HepG2 (cell line): ENCODE results near the gene RAB40C. TPM values are rescaled to one million over a fixed set of nuclear protein-coding genes. Genes with fewer than 3 reads are reported as not detected.

ENCODE experiments used
- ASH2L ChIP-seq: fragments of 300-600, 200-600 bp; sonication (generic); IDR thresholded peaks from 2 replicates; pipeline ENCODE4 v1.7.0; 2017; ENCODE audit warnings: low read depth, mild to moderate bottlenecking, moderate library complexity, mixed read lengths, low read length; ENCODE audit not compliant: insufficient read length
- EHMT2 ChIP-seq: fragments of 200-600 bp; sonication (generic); IDR thresholded peaks from 2 replicates; pipeline ENCODE4 v1.7.0; 2017; ENCODE audit warnings: antibody characterized with exemption, low read depth, low read length, borderline replicate concordance
- GATAD1 ChIP-seq: IDR thresholded peaks from 2 replicates; pipeline ENCODE4 v1.6.1; 2016; ENCODE audit warnings: missing genetic modification reagents, missing compliant biosample characterization
- HMGA1 ChIP-seq: sonication (generic); formaldehyde crosslinking; conservative IDR thresholded peaks from 2 replicates; pipeline ENCODE4 v1.4.0; 2020; ENCODE audit warnings: missing genetic modification reagents
- KMT2A ChIP-seq: sonication (generic); formaldehyde crosslinking; IDR thresholded peaks from 2 replicates; pipeline ENCODE4 v1.4.0; 2020; ENCODE audit warnings: missing genetic modification reagents
- MAZ ChIP-seq, 2 experiments: sonication (generic) in 1 of 2; formaldehyde crosslinking in 1 of 2; IDR thresholded peaks; 2 replicates each; pipeline versions ENCODE4 v1.5.0 to v1.6.1; 2012 to 2020; ENCODE audit warnings: low read depth in 2 of 2, mild to moderate bottlenecking in 2 of 2, borderline replicate concordance in 1 of 2, improper control_type of control experiment in 1 of 2, low read length in 1 of 2, missing genetic modification reagents in 1 of 2, moderate library complexity in 1 of 2
- NR0B2 ChIP-seq: sonication (generic); formaldehyde crosslinking; IDR thresholded peaks from 2 replicates; pipeline ENCODE4 v1.4.0; 2020; ENCODE audit warnings: mild to moderate bottlenecking, missing genetic modification reagents
- PATZ1 ChIP-seq: sonication (generic); formaldehyde crosslinking; IDR thresholded peaks from 2 replicates; pipeline ENCODE4 v1.4.0; 2020; ENCODE audit warnings: missing genetic modification reagents
- SALL1 ChIP-seq: sonication (generic); formaldehyde crosslinking; IDR thresholded peaks from 2 replicates; pipeline ENCODE4 v1.8.0; 2022; ENCODE audit warnings: mild to moderate bottlenecking, missing genetic modification reagents
- SMAD1 ChIP-seq: sonication (generic); formaldehyde crosslinking; IDR thresholded peaks from 2 replicates; pipeline ENCODE4 v1.4.0; 2020; ENCODE audit warnings: missing genetic modification reagents, low read depth, mild to moderate bottlenecking, borderline replicate concordance
- TAF1 ChIP-seq: sonication (generic); formaldehyde crosslinking; IDR thresholded peaks from 2 replicates; pipeline ENCODE4 v1.4.0; 2020; ENCODE audit warnings: missing genetic modification reagents
- ZNF605 ChIP-seq: sonication (generic); formaldehyde crosslinking; IDR thresholded peaks from 2 replicates; pipeline ENCODE4 v1.8.0; 2022; ENCODE audit warnings: mild to moderate bottlenecking, missing genetic modification reagents
- ZNF614 ChIP-seq: IDR thresholded peaks from 2 replicates; pipeline ENCODE4 v1.6.1; 2018; ENCODE audit warnings: missing biosample characterization, missing genetic modification reagents, inconsistent platforms, borderline replicate concordance
- ZNF629 ChIP-seq: sonication (generic); formaldehyde crosslinking; conservative IDR thresholded peaks from 2 replicates; pipeline ENCODE4 v1.5.0; 2020; ENCODE audit warnings: missing genetic modification reagents
- ZNF724P ChIP-seq: sonication (generic); formaldehyde crosslinking; IDR thresholded peaks from 2 replicates; pipeline ENCODE4 v1.8.0; 2022; ENCODE audit warnings: missing genetic modification reagents, borderline replicate concordance
- ZSCAN20 ChIP-seq: sonication (generic); formaldehyde crosslinking; IDR thresholded peaks from 2 replicates; pipeline ENCODE4 v1.4.0; 2020; ENCODE audit warnings: missing genetic modification reagents, mild to moderate bottlenecking, borderline replicate concordance
- ZZZ3 ChIP-seq: sonication (generic); formaldehyde crosslinking; IDR thresholded peaks from 2 replicates; pipeline ENCODE4 v1.4.0; 2020; ENCODE audit warnings: missing genetic modification reagents, mild to moderate bottlenecking, borderline replicate concordance
- polyA plus RNA-seq, 8 experiments: library from polyadenylated mRNA; depleted of rRNA in 3 of 8; stranded (reverse) in 7 of 8; unstranded in 1 of 8; fragments of >200 nt; fragmentation: Illumina TruSeq in 4 of 8; extraction: Trizol in 4 of 8; gene quantifications; 2 replicates each; pipeline versions ENCODE4 v1.2.1 to v1.2.3, GENCODE V29; 2011 to 2016; ENCODE audit warnings: low read depth in 4 of 8, missing spikeins in 1 of 8, mixed read lengths in 1 of 8; ENCODE audit not compliant: insufficient read depth in 1 of 8
- total RNA-seq, 5 experiments: library from RNA; depleted of rRNA; stranded (reverse); fragments of >200 nt; fragmentation: Illumina TruSeq; extraction: Trizol; gene quantifications; 2 replicates each; pipeline ENCODE4 v1.2.3, GENCODE V29; 2016; ENCODE audit warnings: low read depth in 1 of 5
- TF ChIP-seq, protein P1 (sequence below): sonication (generic); formaldehyde crosslinking; IDR thresholded peaks from 2 replicates; pipeline ENCODE4 v1.4.0; 2020; ENCODE audit warnings: missing genetic modification reagents, borderline replicate concordance
- TF ChIP-seq, protein P2 (sequence below): sonication (generic); formaldehyde crosslinking; IDR thresholded peaks from 2 replicates; pipeline ENCODE4 v1.4.0; 2020; ENCODE audit warnings: missing genetic modification reagents

Gene RAB40C
- total and polyA plus RNA-seq, 2 of the 13 experiments (the other 11 are each of a cell fraction or from before 2014, with no cell fraction given) = 7.7 to 11.5 TPM

GRCh38 chr16:629185-629832, 39.4 kb downstream of the RAB40C start (continued):
- TF ChIP-seq, protein P1, sequence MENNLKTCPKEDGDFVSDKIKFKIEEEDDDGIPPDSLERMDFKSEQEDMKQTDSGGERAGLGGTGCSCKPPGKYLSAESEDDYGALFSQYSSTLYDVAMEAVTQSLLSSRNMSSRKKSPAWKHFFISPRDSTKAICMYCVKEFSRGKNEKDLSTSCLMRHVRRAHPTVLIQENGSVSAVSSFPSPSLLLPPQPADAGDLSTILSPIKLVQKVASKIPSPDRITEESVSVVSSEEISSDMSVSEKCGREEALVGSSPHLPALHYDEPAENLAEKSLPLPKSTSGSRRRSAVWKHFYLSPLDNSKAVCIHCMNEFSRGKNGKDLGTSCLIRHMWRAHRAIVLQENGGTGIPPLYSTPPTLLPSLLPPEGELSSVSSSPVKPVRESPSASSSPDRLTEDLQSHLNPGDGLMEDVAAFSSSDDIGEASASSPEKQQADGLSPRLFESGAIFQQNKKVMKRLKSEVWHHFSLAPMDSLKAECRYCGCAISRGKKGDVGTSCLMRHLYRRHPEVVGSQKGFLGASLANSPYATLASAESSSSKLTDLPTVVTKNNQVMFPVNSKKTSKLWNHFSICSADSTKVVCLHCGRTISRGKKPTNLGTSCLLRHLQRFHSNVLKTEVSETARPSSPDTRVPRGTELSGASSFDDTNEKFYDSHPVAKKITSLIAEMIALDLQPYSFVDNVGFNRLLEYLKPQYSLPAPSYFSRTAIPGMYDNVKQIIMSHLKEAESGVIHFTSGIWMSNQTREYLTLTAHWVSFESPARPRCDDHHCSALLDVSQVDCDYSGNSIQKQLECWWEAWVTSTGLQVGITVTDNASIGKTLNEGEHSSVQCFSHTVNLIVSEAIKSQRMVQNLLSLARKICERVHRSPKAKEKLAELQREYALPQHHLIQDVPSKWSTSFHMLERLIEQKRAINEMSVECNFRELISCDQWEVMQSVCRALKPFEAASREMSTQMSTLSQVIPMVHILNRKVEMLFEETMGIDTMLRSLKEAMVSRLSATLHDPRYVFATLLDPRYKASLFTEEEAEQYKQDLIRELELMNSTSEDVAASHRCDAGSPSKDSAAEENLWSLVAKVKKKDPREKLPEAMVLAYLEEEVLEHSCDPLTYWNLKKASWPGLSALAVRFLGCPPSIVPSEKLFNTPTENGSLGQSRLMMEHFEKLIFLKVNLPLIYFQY (CRISPR knock-in tag) = peak; percentile 21; the same call in 1 of the 2 replicates
- TF ChIP-seq NR0B2 (0 out of 2 replicates have a peak, but pooled peaks have one; percentile 14), GATAD1 (no peak), SMAD1 (CRISPR knock-in tag) (no peak), ZNF605 (CRISPR knock-in tag) (no peak), PATZ1 (CRISPR knock-in tag) (0 out of 2 replicates have a peak, but pooled peaks have one; percentile 8), ZSCAN20 (CRISPR knock-in tag) (no peak), ASH2L (peak; percentile 2), TAF1 (CRISPR knock-in tag) (peak; percentile 35), ZNF629 (CRISPR knock-in tag) (peak; percentile 64; the same call in 1 of the 2 replicates), KMT2A (CRISPR knock-in tag) (0 out of 2 replicates have a peak, but pooled peaks have one; percentile 37), MAZ (IDR thresholded peaks at IDR 0.05; ENCODE audit: borderline replicate concordance, low read depth, low read length) (no peak), MAZ (CRISPR knock-in tag; IDR thresholded peaks at IDR 0.05; ENCODE audit: low read depth) (peak; percentile 27; the same call in 1 of the 2 replicates), ZZZ3 (CRISPR knock-in tag) (no peak), SALL1 (CRISPR knock-in tag) (peak; percentile 23; the same call in 1 of the 2 replicates), ZNF724P (CRISPR knock-in tag) (0 out of 2 replicates have a peak, but pooled peaks have one; percentile 22), EHMT2 (no peak), HMGA1 (CRISPR knock-in tag) (no peak), ZNF614 (no peak)
- TF ChIP-seq, protein P2, sequence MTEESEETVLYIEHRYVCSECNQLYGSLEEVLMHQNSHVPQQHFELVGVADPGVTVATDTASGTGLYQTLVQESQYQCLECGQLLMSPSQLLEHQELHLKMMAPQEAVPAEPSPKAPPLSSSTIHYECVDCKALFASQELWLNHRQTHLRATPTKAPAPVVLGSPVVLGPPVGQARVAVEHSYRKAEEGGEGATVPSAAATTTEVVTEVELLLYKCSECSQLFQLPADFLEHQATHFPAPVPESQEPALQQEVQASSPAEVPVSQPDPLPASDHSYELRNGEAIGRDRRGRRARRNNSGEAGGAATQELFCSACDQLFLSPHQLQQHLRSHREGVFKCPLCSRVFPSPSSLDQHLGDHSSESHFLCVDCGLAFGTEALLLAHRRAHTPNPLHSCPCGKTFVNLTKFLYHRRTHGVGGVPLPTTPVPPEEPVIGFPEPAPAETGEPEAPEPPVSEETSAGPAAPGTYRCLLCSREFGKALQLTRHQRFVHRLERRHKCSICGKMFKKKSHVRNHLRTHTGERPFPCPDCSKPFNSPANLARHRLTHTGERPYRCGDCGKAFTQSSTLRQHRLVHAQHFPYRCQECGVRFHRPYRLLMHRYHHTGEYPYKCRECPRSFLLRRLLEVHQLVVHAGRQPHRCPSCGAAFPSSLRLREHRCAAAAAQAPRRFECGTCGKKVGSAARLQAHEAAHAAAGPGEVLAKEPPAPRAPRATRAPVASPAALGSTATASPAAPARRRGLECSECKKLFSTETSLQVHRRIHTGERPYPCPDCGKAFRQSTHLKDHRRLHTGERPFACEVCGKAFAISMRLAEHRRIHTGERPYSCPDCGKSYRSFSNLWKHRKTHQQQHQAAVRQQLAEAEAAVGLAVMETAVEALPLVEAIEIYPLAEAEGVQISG (CRISPR knock-in tag) = no peak
